Stimulated activated CD8-positive, alpha-beta memory T cell treated with anti-CD3 and anti-CD28 coated beads, Interleukin-7, amount 100 ng/mL, for 1 hour (primary cell): ENCODE results near the gene PALM.

Experiments used
- DNase-seq, 2 donors: peaks; one replicate each; pipeline ENCODE4 v3.0.0-alpha.2; 2020; ENCODE audit warnings: low read depth in 2 of 2

Gene PALM

DNA sequence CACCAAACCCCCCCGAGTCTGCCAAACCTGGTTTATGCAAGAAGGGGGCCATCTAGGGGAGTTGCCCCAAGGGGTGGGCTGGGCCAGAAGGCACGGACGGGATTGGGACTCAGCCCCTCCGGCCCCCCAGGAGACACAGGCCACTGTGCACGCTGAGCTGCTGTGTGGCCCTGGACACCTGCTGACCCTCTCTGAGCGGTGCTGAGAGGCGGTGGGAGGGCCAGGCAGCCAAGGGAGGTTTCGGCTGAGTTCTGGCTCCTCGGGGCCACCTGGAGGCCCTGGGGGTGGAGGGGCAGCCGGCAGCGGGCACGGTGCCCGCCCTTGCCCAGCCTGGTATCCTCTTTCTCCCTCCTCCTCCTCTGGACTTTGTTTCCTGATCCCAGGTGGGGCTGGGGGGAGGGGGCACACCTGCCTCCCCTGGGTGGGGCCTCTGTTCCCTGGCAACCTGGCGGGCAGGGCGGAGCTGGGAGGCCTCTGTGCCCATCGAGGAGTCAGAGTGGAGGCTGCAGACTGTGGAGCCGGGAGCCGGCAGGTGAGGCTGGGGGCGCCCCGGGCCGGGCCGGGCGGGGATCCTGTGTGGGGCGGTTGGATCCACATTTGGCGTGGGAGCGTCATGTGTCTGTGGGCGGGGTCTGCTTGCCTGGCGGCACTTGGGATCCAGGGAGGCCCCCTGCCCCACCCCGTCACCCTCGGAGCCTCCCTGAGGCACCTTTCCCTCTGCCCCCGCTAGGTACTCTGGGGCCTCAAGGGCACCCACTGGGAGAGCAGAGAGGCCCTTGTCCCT, 42.1 kb downstream of the PALM start, which contains the start of gene MISP:
TSS of gene MISP (plus strand) at position 473 of the 784 bp plus-strand sequence. CDS start 5,835 bp downstream, outside the sequence.
- no peak for DNase-seq

DNA sequence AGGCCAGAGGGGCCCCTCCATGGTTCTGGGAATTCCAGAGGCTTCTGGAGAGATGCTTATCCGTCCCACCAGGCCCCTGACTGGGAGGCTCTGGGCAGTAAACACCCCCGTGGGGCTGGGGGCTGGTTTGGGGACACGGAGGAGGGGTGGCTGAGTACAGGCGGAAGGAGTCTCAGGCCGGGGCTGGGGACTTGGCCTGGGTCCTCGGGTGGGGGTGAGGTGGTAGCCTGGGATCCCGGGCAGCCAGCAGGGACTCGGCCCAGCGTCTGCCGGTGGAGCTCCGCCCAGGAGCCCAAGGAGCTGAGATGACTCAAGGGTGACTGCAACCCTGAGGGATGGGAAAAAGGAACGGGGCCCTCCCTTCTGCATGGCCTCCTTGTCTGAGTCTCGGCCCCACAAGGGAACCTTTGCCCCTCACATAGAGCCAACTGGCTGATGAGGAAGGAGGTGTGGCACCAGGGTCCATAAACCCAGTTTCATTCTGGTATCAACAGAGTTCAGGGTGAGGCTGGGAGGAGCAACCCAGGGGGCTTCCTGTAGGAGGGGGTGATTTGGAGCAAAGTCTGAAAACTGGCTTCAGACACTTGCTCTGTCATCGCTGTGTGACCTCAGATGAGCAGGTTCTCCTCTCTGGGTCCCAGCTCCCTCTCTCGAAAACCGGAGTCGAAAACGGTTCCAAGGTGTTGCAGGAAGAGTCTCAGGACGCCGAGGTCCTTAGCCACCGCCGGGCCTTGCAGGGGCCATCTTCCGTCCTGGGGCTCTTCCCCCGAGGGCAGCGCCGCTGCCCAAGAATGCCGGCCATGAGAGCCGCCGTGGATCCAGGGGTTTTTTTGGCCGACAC, 43.0 kb downstream of the PALM start:
- DNase-seq = no peak

DNA sequence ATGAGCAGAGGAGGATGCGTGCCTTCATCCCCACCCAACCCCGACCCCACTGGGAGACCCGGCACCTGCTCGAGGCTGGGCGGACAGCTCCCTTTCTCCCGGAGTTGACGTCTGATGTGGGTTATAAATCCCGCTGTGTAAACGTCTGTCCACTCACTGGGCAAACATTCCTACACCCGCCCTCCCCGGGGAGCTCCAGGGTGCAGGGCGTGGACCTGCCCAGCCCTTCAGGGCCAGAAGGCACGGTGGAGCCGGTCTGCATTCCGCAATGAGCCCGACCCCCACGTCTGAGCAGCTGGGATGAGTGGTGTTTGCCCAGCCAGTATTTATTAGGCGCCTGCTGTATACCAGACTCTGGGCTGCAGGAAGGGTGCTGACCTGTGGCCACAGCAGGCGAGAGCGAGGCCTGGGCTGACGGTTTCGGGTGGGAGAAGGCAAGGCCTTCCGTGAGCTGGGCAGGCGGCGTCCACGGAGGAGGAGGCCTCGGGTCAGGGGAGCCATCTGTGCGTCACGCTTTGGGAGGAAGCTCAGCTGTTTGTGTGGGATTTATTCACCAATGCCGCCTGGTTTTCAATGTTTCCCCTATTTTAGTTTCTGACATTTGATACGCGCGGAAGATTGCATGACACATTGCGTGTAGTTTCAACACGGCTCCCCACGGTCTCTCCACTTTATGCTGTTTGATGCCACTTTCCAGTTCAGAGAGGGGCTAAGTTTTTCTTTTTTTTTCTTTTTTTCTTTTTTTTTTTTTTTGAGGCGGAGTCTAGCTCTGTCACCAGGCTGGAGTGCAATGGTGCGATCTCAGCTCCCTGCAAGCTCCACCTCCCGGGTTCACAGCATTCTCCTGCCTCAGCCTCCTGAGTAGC, 44.1 kb downstream of the PALM start:
- DNase-seq = no peak

DNA sequence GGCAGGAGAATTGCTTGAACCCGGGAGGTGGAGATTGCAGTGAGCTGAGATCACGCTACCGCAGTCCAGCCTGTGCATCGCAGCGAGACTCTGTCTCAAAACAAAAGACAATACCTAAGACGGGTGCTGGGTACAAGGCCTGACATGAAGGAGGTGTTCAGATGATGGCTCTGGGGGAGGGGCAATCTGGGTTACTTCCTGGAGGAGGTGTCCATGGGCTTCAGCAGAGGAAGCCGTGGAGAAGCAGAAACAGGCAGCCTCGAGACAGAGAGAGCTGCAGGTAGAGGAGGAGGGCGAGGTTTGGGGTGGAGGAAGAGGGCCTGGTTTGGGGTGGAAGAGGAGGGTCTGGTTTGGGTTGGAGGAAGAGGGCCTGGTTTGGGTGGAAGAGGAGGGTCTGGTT, 45.8 kb downstream of the PALM start:
- DNase-seq = no peak

DNA sequence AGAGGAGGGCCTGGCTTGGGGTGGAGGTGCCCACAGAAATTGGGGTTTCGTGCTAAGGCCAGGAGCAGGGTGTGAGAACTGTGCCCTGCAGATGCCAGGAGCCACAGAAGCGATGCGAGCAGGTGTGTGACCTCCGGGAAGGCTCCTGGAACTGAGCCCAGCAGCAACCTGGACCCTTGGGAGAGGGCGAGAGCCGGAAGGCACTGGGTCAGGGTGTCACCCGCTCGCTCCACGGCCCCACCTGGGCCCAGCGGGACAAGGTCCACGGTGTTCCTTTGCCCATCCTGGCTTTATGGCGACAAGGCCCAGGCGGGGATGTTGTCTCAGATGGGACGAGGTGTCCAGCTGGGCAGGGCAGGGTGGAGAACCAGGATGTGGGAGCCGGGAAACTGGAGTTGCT, 46.3 kb downstream of the PALM start:
- no peak for DNase-seq

DNA sequence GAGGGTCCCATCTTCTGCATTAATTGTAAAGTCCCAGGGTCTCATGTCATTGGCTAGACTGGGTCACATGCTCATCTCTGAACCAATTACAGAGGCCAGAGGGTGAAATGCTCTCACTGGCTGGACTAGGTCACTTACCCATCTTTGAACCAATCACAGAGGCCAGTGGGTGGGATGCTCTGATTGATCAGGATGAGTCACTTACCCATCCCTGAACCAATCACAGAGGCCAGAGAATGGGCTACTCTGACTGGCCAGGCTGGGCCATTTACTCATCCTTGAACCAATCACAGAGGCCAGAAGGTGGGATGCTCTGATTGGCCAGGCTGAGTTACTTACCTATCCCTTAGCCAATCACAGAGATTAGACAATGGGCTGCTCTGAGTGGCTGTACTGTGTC, 47.5 kb downstream of the PALM start:
- DNase-seq = no peak

DNA sequence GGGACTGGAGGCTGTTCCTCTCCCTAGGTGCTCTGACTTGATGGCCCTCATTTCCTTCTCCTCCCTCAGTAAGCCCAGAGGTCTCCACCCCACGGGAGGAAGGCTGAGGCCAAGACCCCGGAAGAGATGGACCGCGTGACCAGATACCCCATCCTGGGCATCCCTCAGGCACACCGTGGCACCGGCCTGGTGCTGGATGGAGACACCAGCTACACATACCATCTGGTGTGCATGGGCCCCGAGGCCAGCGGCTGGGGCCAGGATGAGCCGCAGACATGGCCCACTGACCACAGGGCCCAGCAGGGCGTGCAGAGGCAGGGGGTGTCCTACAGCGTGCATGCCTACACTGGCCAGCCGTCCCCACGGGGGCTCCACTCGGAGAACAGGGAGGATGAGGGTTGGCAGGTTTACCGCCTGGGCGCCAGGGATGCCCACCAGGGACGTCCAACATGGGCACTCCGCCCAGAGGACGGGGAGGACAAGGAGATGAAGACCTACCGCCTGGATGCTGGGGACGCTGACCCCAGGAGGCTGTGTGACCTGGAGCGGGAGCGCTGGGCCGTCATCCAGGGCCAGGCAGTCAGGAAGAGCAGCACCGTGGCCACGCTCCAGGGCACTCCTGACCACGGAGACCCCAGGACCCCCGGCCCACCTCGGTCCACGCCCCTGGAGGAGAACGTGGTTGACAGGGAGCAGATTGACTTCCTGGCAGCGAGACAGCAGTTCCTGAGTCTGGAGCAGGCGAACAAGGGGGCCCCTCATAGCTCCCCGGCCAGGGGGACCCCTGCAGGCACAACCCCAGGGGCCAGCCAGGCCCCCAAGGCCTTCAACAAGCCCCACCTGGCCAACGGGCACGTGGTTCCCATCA, 48.3 kb downstream of the PALM start:
- no peak for DNase-seq

DNA sequence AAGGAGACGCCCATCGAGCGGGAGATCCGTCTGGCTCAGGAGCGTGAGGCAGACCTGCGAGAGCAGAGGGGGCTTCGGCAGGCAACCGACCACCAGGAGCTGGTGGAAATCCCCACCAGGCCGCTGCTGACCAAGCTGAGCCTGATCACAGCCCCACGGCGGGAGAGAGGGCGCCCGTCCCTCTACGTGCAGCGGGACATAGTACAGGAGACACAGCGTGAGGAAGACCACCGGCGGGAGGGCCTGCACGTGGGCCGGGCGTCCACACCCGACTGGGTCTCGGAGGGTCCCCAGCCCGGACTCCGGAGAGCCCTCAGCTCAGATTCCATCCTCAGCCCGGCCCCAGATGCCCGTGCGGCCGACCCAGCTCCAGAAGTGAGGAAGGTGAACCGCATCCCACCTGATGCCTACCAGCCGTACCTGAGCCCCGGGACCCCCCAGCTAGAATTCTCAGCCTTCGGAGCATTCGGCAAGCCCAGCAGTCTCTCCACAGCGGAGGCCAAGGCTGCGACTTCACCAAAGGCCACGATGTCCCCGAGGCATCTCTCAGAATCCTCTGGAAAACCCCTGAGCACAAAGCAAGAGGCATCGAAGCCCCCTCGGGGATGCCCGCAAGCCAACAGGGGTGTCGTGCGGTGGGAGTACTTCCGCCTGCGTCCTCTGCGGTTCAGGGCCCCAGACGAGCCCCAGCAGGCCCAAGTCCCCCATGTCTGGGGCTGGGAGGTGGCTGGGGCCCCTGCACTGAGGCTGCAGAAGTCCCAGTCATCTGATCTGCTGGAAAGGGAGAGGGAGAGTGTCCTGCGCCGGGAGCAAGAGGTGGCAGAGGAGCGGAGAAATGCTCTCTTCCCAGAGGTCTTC, 49.3 kb downstream of the PALM start:
- DNase-seq = no peak

DNA sequence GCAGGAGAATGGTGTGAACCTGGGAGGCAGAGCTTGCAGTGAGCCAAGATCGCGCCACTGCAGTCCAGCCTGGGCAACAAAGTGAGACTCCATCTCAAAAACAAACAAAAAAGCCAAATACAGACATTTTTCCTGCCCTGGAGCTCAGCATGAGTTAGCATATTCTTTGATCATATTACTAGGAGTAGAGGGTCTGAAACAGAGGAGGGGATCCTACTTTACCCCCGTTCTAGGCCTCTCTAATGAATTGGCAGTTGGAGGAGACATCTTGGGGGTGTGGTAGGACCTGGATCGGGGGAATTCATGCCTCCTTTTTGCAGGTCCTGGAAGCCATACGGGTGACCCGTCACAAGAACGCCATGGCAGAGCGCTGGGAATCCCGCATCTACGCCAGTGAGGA, 54.4 kb downstream of the PALM start:
- DNase-seq = no peak

DNA sequence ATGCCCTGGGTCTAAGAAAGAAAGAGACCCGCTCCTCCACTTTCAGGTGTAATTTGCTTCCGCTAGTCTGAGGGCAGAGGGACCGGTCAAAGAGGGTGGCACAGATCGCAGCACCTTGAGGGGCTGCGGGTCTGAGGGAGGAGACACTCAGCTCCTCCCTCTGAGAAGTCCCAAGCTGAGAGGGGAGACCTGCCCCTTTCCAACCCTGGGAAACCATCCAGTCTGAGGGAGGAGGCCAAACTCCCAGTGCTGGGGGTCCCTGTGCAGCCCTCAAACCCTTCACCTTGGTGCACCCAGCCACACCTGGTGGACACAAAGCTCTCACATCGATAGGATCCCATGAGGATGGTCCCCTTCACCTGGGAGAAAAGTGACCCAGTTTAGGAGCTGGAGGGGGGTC, 55.1 kb downstream of the PALM start:
- DNase-seq = no peak

DNA sequence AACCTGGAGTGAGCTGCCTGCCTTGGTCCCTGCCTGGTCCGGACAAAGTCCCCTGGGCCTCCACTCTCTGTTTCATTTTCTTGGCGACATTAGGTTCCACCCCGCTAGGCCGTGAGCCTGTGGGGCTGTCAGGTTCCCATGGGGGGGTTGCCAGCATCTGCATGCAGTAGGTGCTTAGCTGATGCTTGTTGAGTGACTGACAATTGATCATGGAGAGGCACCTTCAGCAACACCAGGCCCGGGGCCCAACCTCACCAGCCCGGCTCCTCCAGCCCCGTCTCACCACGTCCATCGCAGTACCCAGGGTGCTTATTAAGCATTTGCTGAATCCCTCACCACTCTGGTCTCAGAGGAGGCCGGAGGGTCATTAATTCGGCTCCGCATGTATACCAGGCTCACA, 55.6 kb downstream of the PALM start:
- no peak for DNase-seq

DNA sequence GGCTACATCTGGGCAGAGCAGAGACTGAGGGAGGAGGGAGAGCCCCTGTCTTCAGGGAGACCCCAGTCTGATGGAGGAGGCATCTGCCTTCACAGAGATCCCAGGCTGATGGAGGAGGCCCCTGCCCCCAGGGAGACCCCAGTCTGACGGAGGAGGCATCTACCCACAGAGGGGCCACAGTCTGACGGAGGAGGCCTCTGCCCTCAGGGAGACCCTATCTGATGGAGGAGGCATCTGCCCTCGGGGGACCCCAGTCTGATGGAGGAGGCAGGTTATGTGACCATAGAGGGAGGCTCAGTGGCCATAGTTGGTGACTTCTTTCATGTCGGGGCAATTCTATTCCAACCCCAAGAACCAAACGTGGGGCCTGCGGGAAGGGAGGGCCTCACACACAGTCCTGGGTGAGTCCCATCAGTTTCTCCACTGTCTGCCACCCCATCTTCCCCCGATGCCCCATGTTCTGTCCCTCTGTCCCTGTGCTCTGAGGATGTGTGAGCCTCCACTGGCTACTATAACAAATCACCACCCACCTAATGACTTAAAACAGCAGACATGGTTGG, 56.5 kb downstream of the PALM start:
- no peak for DNase-seq

DNA sequence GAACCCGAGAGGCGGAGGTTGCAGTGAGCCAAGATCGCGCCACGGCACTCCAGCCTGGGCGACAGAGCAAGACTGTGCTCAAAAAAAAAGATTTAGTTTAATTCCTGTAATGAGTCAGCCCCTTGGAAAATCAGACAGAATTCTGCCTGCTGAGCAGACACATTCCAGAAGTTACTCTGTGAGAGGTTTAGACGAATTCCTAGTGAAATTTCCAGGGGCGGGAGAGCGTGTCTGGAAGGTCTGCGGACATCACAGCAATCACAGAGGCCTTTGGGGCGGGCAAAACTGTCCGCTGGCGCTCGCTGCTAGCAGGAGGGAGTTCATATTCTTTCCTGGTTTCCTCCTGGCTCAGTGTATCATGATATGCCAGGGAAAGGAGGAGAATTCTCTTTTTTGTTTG, 59.7 kb downstream of the PALM start:
- no peak for DNase-seq

DNA sequence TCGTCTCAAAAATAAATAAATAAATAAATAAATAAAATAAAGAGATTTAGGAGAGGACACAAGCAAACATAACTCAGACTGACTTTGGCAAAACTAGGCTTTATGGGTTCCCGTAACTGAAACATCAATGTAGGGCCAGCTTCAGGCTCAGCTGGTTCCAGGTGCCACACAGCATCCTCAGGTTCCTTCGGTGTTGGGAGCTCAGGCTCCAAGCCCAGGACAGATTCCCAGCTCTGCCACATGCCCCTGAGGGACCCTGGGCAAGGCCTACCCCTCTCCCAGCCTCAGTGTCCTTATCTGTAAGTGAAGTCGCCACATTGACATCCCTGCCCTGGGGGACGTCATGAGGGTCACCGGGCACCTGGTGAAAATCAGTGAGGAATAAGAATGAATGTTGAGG, 60.9 kb downstream of the PALM start:
- DNase-seq = no peak

DNA sequence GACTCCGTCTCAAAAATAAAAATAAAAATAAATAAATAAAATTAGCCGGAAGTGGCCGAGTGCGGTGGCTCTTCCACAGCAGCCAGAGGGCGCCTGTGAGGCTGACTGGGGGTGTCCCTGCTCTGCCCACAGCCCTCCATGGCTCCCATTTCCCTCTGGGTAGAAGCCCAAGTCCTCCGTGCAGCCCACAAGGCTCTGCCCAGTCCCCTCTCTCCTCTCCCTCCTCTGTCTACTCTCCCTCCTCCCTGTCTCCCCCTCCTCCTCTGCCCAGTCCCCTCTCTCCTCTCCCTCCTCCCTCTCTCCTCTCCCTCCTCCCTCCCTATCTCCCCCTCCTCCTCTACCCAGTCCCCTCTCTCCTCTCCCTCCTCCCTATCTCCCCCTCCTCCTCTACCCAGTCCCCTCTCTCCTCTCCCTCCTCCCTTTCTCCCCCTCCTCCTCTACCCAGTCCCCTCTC, 62.6 kb downstream of the PALM start:
- DNase-seq = no peak

DNA sequence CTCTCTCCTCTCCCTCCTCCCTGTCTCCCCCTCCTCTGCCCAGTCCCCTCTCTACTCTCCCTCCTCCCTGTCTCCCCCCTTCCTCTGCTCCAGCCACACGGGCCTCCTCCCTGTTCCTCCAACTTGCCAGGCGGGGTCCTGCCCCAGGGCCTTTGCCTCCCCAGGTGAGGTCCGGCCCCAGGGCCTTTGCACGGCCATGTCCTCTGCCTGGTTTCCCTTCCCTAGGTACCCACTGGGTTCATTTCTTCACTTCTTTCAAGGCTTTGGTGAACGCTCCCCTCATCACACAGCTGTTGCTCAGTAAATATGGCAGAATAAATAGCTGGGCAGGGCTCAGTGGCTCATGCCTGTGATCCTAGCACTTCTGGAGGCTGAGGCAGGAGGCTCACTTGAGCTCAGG, 63.3 kb downstream of the PALM start:
- no peak for DNase-seq

DNA sequence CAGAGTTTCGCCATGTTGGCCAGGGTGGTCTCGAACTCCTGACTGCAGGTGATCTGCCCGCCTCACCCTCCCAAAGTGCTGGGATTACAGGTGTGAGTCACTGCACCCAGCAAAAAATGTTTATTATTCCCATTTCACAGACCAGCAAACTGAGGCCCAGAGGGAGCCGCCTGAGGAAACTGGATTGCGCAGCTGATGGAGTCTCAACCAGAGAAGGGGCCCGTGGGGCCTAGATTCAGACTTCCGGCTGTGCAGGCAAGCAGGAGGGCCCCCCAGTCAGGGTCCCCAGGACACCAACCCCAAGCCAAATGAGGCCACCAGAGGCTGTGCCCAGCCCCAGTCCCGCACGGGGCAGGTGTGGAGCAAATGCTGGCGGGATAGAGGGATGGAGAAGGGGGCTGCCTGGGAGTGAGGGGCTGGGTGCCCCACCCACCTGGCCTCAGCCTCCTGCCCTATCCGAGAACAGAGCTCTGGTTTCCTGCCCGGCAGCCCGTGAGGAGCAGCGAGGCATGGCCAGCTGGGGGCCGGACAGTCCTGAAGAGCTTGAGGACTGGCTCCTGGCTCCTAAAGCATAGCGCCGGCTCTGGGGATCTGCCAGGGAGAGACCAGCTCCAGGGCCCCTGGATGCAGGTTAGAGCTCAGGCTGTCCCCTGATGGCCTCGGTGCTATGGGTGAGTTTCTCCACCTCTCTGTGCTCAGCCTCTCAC, 64.1 kb downstream of the PALM start:
- no peak for DNase-seq

DNA sequence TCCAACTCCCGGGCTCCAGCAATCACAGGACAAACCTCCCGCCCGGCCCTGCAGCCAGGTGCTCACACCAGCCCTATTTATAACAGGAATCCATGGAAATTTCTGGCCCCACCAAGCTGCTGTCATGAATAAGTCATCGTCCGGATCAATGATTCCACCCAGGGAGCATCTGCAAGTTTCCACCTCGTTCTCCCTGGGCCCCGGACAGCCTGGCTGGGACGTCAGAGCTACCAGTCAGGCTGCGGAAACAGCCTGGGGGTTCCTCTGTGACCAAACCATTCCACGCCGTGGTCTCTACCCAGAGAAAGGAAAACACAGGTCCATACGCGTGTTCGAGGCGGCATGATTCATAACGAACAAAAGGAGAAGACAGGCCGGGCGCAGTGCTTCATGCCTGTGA, 67.8 kb downstream of the PALM start:
- no peak for DNase-seq
